DND-41 (cell line): ENCODE measurements around the gene STK25.

Source experiments
- ATAC-seq: fragments of 200-7000 bp; cut with Tn5 transposase; 3 replicates; pipeline ENCODE4 v1.9.1; 2021; ENCODE audit warnings: low read depth; ENCODE audit not compliant: insufficient read depth
- DNase-seq: peaks from one replicate; pipeline ENCODE4 v3.0.0-alpha.2; 2020
- H2AFZ ChIP-seq: 2 replicates; pipeline ENCODE4 v1.6.0; 2012; ENCODE audit warnings: low read depth, low read length
- H3K27ac ChIP-seq: 2 replicates; pipeline ENCODE4 v1.5.1; 2012; ENCODE audit warnings: low read length, inconsistent platforms
- H3K27me3 ChIP-seq: fragments of 200-600 bp; sonication (generic); 2 replicates; pipeline ENCODE4 v1.6.0; 2012; ENCODE audit warnings: low read length, mild to moderate bottlenecking, inconsistent platforms; ENCODE audit not compliant: insufficient read depth, poor library complexity
- H3K36me3 ChIP-seq: 2 replicates; pipeline ENCODE4 v1.5.1; 2012; ENCODE audit warnings: low read length, inconsistent platforms; ENCODE audit not compliant: insufficient read depth
- H3K4me1 ChIP-seq: 2 replicates; pipeline ENCODE4 v1.5.1; 2012; ENCODE audit warnings: mild to moderate bottlenecking, low read length; ENCODE audit not compliant: insufficient read depth
- H3K4me2 ChIP-seq: 2 replicates; pipeline ENCODE4 v1.6.0; 2012; ENCODE audit warnings: mild to moderate bottlenecking, moderate library complexity, low read length, inconsistent platforms; ENCODE audit not compliant: insufficient read depth
- H3K4me3 ChIP-seq, 2 experiments: fragments of 200-600 bp in 1 of 2; shearing (Covaris generic) in 1 of 2; 2 replicates each; pipeline ENCODE4 v1.5.1; 2012 to 2016; ENCODE audit warnings: inconsistent platforms in 2 of 2, low read length in 2 of 2, mild to moderate bottlenecking in 2 of 2, low read depth in 1 of 2, moderate library complexity in 1 of 2
- H3K79me2 ChIP-seq: 2 replicates; pipeline ENCODE4 v1.6.0; 2012; ENCODE audit warnings: low read length, inconsistent platforms; ENCODE audit not compliant: insufficient read depth
- H3K9ac ChIP-seq: 2 replicates; pipeline ENCODE4 v1.6.0; 2012; ENCODE audit warnings: low read depth, mild to moderate bottlenecking, inconsistent platforms, low read length, moderate library complexity
- H3K9me3 ChIP-seq: 2 replicates; pipeline ENCODE4 v1.5.1; 2012; ENCODE audit warnings: low read length, moderate library complexity, mild to moderate bottlenecking, inconsistent platforms; ENCODE audit not compliant: insufficient read depth, severe bottlenecking
- H4K20me1 ChIP-seq: 2 replicates; pipeline ENCODE4 v1.6.0; 2012; ENCODE audit warnings: low read length; ENCODE audit not compliant: insufficient read depth
- EZH2 ChIP-seq: IDR thresholded peaks from 3 replicates; pipeline ENCODE4 v1.6.1; 2012; ENCODE audit warnings: borderline replicate concordance, low read depth, mild to moderate bottlenecking, moderate library complexity, low read length, inconsistent platforms; ENCODE audit not compliant: severe bottlenecking
- TF ChIP-seq, protein P1 (sequence below): IDR thresholded peaks from 2 replicates; pipeline ENCODE4 v1.5.1; 2012; ENCODE audit warnings: borderline replicate concordance, low read length, moderate library complexity, mild to moderate bottlenecking; ENCODE audit not compliant: poor library complexity, severe bottlenecking; ENCODE audit errors: extremely low read depth

The STK25 gene

GRCh38 chr2:241496904-241497877 is 11.2 kb downstream of the STK25 start:
- H3K79me2 ChIP-seq, result peaks cover 7% of the 10 kb centered on the region; the same call in 1 of the 2 replicates
- peaks cover 42% of the 10 kb centered on the region for H4K20me1 ChIP-seq
- no peak overlapping the region for H3K9ac ChIP-seq
- no peak overlapping the region for H3K4me2 ChIP-seq
- no peak for ATAC-seq
- DNase-seq, result no peak
- H3K4me1 ChIP-seq, result no peaks in the 10 kb centered on the region
- H2AFZ ChIP-seq, result no peak overlapping the region
- TF ChIP-seq, protein P1, sequence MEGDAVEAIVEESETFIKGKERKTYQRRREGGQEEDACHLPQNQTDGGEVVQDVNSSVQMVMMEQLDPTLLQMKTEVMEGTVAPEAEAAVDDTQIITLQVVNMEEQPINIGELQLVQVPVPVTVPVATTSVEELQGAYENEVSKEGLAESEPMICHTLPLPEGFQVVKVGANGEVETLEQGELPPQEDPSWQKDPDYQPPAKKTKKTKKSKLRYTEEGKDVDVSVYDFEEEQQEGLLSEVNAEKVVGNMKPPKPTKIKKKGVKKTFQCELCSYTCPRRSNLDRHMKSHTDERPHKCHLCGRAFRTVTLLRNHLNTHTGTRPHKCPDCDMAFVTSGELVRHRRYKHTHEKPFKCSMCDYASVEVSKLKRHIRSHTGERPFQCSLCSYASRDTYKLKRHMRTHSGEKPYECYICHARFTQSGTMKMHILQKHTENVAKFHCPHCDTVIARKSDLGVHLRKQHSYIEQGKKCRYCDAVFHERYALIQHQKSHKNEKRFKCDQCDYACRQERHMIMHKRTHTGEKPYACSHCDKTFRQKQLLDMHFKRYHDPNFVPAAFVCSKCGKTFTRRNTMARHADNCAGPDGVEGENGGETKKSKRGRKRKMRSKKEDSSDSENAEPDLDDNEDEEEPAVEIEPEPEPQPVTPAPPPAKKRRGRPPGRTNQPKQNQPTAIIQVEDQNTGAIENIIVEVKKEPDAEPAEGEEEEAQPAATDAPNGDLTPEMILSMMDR, result no peak
- TF ChIP-seq EZH2, result no peak
- H3K27ac ChIP-seq, result no peak overlapping the region
- H3K27me3 ChIP-seq, result no peaks in the 10 kb centered on the region
- no peak overlapping the region for H3K4me3 ChIP-seq
- H3K36me3 ChIP-seq, result peaks cover 87% of the 10 kb centered on the region
- H3K9me3 ChIP-seq, result no peaks in the 10 kb centered on the region

GRCh38 chr2:241496003-241496707 is 12.2 kb downstream of the STK25 start:
- H3K4me2 ChIP-seq, result no peak overlapping the region
- no peak for TF ChIP-seq EZH2
- TF ChIP-seq, protein P1, result no peak
- peaks cover 35% of the 10 kb centered on the region for H4K20me1 ChIP-seq
- H2AFZ ChIP-seq, result no peak overlapping the region
- no peak overlapping the region for H3K27ac ChIP-seq
- peaks cover under 1% of the 10 kb centered on the region; the same call in 1 of the 2 replicates for H3K79me2 ChIP-seq
- H3K36me3 ChIP-seq, result peaks cover 80% of the 10 kb centered on the region
- DNase-seq, result no peak
- no peak overlapping the region for H3K9ac ChIP-seq
- H3K4me1 ChIP-seq, result no peaks in the 10 kb centered on the region
- H3K9me3 ChIP-seq, result no peaks in the 10 kb centered on the region
- no peaks in the 10 kb centered on the region for H3K27me3 ChIP-seq
- ATAC-seq, result no peak
- no peak overlapping the region for H3K4me3 ChIP-seq

- no peak overlapping the region for H2AFZ ChIP-seq
- TF ChIP-seq EZH2, result no peak
- TF ChIP-seq, protein P1, result no peak
- H3K79me2 ChIP-seq, result no peaks in the 10 kb centered on the region
- H4K20me1 ChIP-seq, result peaks cover 27% of the 10 kb centered on the region
- no peaks in the 10 kb centered on the region for H3K9me3 ChIP-seq
- H3K4me3 ChIP-seq, result no peak overlapping the region
- ATAC-seq, result no peak
- H3K4me1 ChIP-seq, result no peaks in the 10 kb centered on the region
- H3K36me3 ChIP-seq, result peaks cover 72% of the 10 kb centered on the region
- no peak overlapping the region for H3K27ac ChIP-seq
- no peak overlapping the region for H3K9ac ChIP-seq
- DNase-seq, result no peak
- no peak overlapping the region for H3K4me2 ChIP-seq
- H3K27me3 ChIP-seq, result no peaks in the 10 kb centered on the region
These were observed 13.0 kb downstream of the STK25 start for GRCh38 chr2:241495172-241496002.
